NCI-H187 treated with DMSO at 0.1 percent for 48 hours (cell line): ENCODE data around the gene ARID3C.

Experiments used
- DNase-seq: peaks from one replicate; lab custom pipeline; 2025; lab: John Stamatoyannopoulos, UW

The ARID3C gene

DNA sequence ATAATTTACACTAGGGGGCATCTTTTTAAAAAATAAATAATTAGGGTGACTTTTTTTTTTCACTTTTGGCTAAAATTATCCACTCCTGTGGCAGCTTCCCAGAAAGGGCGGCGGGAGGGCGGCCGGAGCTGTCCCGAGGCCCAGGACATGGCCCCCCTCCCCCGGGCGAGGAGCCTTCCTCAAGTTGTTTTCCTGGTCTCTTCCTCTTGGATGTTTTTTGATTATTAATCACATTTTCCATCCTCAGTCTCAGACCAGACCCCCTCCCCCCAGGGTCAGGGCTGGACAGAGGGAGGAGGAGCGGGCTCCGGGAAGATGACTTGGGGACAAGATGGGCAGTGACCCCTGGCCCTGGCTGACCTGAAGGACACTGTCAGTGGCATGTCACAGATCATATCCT, 34.7 kb downstream of the ARID3C start:
- DNase-seq = no peak

DNA sequence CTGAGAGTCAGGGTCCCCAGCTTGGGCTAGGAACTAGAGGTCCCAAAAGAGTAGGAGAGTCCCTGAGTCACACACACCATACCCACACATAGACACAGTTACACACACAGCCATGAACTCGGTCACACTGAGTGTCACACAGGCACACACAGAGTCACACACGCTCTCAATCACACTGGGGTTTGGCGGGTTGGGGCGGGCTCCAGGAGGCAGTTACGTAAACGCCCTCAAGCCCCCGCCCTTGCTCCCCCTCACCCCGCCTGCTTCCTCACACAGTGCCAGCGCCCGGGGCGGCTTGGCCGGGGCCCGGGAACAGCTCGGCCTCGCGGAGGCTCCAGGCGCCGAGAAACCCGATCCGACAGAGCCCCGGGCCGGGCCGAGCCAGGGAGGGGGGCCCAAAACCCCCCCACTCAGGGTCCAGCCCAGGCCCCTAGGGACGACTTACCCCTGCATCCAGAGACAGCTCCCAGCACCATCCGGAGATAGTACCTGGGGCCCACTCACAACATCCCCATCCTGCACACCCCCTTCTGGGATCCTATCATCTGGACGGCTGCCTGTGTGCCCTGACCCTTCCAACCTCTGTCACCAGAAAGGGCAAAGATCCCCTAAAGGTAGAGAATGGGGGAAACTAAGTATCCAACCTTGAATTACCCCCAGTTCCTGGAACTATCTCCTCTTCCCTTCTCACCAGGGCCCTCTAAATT, 35.8 kb downstream of the ARID3C start:
- DNase-seq = no peak

DNA sequence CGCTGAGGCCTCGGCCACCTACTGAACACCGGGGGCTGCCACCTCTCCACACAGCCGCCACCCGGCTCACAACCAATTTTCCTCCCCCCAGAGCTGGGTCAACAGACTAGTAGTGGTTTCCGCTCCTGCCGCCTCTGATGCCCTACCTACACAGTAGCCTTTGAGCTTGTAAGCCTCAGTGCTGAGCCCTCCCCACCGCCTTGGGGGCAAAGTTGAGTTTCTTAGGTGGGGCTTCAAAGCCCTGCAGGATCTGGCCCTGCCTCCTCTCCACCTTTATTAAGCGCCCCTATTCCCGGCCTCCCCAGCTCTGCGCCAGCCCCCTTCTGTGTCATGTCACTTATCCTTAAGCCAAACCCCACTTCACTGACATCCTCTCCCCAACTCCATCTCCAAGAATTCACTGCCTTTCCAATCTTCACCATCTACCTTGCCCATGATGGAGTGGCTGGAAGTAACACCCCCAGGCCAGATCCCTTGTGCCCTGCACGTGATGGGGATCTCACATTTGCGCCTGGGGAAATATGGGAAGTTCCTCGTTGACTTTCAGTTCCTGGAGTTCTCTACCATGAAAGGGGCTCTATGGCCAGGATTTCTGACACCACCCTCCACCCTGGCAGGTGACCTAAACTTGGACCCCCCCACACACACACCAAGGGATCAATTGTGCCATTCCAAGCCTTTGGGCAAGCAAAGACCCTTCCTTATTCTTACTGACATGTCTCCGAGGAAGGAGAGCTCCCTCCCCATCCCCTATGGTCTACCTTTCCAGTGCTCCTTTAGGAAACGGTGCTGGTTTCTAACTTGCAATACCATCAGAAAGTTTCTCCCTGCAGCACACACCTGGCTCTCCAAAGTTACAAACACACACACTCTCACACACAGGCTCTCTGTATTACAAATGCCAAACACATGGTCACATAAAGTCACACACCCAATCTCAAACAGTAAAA, 36.7 kb downstream of the ARID3C start:
- DNase-seq = no peak

DNA sequence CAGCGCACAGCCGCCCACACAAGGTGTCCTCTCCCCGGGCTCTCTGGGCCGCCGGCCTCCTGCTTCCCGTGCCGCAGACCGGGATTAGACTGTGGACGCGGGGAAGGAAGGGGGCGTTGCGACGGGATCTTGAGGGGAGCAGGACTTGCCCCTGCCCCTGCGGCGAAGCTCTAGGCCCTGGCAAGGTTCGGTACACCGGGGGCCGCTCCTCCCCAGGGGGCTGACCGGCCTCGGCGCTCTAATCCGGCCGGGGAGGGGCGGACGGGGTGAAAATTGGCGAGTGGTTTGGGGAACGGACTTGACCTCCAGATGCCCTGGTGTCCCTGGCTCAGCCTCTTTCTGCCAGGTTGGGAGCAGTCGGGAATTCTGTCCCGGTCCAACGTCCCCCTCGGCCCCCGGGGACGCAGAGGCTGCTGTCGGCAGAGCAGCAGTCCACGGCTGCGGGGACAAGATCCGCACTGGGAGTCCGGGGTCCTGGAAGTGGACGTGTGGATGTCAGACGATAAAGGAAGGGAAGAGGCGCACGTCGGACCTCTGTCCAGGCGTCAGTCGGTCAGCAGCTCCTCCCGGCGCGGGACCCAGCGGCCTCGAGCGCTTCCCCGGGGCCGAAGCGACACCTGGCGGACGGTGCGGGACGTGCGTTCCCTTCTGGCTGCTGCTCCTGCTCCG, 37.5 kb downstream of the ARID3C start:
- DNase-seq = no peak

DNA sequence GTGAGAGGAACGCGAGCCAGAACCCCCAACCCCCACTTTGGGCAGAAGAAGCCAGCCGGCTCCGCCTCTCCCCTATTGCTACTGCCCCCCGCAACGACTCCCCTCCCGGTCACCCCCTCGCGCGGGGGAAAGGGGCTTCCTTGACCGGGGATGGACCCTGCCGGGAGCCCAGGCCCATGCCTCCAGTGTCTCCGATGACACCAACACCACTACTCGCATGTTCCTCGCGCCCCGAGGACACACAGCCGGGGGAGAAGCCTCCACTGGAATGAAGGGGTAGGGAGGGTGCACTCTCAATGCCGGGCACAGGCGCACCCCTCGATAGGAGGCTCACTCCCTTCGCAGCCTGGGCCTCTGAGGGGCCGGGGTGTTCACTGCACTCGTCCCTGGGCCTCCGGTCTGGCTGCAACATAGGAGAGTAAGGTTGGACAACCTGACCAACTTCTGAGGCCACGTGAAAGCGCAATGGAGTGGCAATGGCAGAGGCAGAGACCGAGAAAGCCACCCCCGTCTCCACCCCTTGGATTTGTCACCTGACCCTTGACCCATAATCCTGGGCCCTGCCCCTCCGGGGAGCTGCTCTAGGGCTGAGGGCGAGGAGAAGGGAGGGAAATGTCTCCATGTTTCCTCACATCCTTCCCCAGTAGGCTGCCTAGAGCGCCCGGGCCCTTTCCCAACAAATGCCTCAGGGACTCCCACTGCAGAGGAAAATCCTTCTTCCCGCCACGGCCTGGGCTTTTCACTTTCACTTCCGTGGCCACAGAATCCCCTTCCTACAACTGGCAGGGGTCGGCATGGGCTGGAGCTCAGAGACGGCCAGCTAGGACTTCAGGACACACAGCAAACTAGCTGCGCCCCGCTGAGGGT, 38.3 kb downstream of the ARID3C start:
- no peak for DNase-seq

DNA sequence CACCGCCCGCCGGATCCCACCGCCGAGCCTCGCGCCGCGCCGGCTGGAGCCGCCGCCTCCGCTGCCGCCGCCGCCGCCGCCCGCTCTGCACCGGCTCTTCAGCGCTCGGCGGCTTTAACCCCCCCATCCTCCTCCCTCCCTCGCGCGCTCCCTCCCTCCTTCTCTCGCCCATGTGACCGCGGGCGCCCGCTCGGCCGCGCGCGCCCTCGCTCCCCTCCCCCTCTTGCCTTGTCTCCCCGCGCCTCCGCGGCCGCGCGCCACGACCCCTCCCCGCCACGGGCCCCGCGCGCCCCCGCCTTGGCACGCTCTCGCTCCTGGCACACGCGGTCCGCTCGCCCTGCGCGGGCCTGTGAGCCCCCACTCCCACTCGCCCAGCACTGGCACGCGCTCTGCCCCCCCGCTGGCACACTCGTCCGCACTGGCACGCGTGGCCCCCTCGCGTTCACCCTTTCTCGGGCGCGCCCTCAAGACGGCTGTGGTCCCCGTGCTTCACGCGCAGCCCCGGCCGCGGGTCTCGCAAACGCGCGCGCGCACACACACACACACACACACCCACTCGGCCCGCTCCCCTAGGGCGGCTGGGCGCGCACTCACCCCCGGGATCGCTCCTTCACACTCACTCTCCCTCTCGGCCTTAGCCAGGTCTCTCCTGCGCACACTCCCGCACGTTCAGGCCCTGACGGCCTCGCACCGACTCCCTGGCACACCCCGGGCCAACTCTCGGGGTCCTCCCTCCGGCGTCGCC, 39.1 kb downstream of the ARID3C start, which contains the start of gene CNTFR:
Gene CNTFR (minus strand): TSS at position 89 of the 745 bp plus-strand sequence. CDS start 20,743 bp downstream, outside the sequence.
- DNase-seq = no peak

DNA sequence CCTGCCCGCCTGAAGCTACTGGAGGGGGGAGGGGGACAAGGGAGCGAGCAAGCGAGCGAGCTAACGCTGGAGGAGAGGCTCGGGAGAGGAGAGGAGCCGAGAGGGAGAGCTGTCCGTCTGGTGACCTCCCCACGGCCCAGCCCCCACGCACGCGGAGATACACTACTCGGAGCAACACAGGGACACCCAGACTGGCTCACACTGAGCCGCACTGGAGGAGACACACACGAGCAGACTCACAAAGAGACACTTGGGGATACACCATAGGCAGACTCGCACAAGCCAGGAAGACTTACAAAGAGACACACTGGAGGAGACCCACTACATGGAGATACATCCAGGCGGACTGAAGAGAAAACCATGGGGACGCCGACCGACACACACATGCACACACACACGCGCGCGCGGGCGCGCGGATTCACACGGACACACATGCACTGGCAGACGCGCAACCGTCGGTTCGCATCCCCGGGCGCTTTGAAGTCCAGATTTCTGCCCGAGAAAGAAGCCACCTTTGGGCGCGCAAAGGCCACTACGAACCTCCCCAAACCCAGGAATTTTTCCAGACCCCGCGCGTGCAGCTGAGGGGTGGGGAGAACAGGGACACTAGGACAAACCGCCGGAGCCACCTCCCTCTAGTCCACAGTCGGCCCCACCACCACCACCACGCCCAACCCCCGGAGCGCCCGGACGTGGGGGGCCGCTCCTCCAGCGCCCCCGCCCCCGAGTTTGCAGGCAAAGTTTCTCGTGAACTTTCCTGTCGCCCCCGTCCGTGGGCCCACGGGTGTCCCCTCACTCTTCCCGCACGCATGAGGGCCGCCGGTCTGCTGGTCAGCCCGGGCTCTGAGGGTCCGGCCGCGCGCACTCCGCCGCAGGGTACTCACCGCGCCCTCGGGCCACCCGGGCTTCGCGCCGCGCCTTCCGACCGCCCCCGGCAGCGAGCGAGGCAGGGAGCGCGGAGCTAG, 39.9 kb downstream of the ARID3C start:
- no peak for DNase-seq

DNA sequence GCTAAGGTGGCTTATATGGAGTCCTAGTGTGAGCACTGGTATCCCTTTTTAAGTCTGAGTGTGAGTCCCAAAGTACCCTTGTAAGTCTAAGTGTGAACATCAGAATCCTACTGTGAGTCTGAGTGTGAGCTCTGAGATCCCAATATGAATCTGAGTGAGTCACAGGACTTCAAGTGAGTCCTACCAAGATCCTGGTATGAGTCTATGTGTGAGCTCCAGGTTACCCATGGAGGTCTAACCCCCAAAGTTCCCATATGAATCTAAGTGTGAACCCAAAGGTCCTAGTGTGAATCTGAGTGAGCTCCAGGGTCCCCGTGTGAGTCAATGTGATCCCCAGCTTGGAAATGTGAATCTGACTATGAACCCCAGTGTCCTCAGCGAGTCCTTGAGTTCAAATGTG, 41.6 kb downstream of the ARID3C start:
- no peak for DNase-seq

DNA sequence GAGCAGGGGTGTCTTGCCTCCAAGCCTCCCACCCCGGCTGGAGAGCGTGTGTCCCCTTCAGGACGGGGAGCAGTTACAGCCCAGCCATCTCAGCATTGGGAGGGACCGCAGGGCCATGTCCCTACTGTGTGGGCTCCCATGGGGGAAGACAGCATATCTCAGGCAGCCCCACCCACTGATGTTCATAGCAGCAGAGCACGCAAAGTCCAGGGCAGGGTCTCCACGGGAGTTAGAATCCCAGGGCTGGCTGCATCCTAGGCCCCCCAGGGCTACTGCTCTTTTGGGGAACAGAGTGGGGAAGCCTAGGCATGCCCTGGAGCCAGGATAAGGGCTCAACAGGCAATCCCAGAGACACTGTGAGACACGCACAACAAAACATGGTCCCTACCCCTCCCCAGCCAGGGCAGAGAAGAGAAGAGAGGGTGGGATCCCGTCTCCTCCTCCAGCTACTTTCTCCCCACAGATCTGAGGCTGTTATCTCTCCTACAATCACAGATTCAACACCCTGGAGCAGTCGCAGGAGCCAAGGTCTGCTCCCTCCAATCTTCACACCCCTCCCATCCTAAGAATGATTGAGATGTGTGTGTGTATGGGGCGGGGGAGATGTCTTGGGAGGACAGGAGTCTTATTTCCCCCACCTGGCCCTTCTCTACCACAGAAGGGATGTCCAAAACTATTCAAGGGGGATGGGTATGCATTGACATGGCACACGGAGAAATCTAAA, 42.8 kb downstream of the ARID3C start:
- no peak for DNase-seq

DNA sequence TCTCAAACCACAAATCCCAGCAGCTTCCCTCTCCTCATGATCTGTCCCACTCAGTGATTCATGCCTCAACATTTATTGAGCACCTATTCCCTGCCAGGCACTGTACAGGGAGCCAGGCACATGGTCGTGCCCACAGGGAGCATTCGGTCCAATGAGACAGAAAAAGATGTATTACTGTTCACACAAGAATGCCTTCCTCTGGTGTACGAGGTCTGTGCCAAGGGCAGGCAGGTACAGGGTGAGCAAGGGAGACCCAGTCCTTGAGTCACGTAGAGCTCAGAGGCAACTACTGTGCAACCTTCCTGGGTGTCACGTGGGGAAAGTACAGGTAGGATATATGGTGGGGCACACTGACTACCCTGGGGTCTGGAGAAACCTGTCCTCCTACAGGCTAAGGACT, 43.9 kb downstream of the ARID3C start:
- DNase-seq = no peak

DNA sequence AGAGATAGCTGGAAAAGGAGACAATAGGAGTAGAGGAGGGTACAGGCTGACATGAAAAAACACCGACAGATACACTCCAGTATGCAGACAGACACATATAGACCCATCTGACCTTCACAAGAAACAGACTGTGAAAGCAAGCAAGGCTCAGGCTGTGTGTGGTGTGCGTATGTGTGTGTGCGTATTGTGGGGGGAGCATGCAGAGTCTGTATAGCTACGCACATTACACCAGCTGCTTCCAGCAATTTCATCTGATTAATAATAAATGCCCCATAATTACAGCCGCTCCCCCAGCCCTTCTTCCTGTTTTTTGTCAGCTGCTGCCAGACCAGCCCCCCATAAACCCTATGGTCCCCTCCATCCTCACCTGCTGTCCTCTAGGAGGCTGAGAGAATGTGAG, 46.1 kb downstream of the ARID3C start:
- DNase-seq = no peak

DNA sequence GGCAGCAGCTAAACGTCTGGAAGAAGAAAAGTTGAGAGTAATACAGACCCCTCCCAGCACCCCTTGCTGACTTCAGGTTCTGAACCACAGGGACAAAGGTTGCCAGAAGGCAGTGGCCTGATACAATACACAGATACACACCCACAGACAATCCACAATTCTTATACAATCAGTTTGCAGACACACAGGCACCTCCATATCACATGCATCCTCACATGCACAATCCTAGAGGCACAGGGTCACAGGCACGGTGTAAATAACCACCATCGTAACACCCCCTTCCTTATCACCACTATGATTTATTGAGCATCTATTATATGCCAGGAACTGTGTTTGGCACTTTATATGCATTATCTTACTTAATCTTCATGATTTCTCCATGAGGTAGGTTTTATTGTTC, 47.5 kb downstream of the ARID3C start:
- DNase-seq = no peak

DNA sequence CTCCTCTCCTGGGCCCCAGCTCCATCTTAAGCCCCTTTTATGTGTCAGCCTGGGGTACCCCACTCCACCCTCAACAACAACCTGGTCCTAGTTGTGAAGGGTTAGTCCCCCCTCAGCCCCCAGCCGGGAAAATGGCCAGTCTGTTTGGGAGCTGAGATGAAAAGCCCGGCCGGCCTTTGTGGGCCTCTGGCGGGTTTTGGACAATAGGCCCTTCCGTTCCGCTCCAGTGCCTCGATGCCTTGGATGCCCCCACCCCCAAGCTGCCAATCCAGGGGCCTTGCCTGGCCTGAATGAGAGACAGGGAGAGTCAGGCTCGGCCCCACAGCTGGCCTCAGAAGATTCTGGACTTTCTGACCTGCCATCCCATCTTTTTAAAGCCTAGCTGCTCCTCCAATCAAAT, 48.5 kb downstream of the ARID3C start:
- DNase-seq = no peak

DNA sequence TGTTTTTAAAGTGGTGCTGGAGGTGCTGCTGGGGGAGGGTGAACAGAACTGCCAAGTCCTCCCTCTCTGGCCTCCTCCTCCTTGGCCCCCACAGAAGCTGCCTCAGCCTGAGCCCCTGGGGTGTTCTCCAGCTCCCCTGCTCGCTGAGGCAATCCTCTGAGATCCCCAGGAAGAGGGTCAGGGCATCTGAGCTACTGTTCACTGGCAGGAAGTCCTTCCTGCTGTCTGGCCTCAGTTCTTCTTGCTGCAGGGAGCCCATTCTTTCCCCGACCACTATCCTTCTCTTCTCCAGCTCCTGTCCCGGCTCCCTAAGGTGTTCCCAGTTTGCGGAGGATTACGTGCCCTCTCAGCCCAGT, 49.1 kb downstream of the ARID3C start:
- no peak for DNase-seq

DNA sequence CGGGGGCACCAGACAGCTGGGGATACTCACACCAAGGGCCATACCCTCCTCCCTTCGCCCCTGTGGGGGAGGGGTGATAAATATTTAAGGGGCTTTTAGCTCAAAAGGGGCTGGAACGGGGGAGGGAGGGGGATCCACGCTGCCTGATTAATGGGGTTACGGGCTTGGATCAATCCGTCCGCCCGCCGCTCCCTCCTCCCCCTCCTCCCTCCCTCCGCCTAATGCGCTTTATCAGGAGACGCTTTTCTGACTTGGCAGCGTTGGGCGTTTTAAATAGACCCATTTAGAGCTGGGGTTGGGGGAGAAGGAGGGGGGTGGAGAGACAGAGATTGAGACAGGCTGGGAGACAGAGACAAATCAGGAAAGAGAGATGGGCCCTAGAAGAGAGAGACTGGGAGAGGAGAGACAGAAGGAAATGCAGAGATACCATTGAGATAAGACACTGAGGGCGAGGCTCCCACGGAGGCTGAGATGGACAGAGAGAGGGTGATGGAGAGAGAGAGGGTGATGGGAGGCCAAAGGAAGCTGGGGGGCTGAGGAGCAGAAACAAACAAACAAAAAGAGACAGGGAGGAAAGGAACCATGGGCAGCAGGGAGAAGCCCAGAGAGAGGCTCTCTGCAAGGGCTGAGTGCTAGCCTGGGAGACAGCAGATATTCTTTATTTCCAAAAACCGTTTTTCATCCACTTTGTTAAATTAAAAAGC, 49.6 kb downstream of the ARID3C start:
- DNase-seq = no peak

DNA sequence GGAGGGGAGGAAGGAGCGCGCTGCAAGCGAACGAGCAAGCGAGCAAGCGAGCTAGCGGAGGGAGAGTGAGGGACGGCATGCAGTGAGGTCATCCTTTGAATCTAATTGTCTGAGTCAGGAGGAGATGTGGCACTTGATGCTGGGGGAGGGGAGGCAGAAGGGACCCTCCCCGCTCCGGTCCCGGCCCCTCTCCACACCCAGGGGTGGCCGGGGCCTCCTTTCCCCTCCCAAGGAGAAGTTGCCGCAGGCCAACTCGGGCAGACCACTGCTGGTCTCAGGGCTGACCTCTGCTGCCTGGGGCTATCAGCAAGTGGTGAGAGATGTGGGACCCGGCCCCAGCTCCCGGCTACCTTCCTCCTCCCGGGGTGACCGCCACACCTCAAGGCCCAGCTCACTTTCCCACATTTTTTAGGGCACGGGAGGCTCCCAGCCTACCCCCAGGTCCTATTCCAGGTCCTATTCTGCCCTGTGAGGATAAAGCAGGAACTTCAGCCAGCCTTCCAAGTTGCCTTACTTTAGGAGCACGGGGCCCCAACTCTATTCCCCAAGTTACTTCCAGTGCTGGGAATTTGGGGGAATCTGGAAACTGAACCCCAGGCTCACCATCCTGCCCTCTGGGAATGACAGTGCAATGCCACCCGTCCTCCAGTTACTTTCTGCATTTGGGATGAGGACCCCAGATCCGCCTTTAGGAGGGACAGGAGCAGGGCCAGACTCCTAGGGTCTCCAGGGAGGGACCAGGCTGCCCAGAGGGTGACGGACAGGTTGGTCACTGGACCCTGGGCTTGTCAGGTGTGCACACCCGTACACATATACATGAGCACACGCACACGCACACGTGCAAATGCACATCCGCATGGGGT, 50.4 kb downstream of the ARID3C start:
- no peak for DNase-seq

DNA sequence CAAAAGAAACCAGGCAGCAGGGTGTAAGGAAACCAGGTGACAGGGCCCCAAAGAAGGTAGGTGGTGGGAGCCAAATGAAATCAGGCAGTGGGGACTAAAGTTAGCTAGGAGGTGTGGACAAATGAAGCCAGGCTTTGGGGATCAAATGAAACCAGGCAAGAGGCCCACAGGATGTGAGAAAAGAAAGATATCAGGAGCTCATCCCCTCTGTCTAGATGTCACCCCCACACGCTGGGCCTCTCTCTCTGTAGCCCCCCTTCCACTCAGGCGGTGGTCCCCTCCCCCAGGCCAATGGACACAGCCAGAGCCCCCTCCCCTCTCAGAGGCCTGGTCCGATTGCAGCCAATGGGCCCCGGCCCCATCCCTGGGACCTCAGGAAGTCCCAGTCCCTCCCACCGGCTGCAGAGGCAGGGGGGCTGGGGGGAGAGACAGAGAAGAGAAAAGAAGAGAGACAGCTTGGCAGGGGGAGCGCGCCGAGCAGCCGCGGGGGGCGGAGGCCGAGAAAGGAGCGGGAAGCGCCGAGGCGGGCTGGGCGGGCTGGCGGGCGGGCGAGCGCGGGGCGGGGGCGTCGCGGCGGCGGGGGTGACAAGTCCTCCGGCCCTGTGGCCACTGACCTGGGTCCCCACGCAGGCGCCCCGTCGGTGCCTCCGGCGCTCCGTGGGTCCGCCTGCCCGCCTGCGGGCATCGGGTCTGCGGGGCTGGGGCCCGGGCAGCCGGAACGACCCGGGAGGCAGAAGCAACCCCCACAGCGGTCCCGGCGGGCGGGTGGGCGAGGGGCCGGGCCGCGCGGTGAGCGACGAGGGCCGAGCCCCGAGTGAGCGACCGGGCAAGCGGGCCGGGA, 51.2 kb downstream of the ARID3C start:
- DNase-seq = no peak
